OCI-LY1 (cell line): ENCODE results near the gene NKD1.

Source experiments
- H2AFZ ChIP-seq: fragments of 200-600 bp; sonication (generic), shearing (Covaris generic); 2 replicates; pipeline ENCODE4 v1.6.0; 2014; ENCODE audit warnings: antibody characterized with exemption, mild to moderate bottlenecking, low read length
- H3F3A ChIP-seq: fragments of 200-600 bp; sonication (generic), shearing (Covaris generic); 2 replicates; pipeline ENCODE4 v1.6.0; 2014; ENCODE audit warnings: mild to moderate bottlenecking, antibody characterized with exemption, low read length, moderate library complexity; ENCODE audit not compliant: insufficient read depth
- H3K27ac ChIP-seq: fragments of 200-600 bp; sonication (generic); 2 replicates; pipeline ENCODE4 v1.5.1; 2014; ENCODE audit warnings: low read length, mixed run types, mild to moderate bottlenecking, low read depth; ENCODE audit not compliant: poor library complexity, severe bottlenecking
- H3K27me3 ChIP-seq: fragments of 200-600 bp; sonication (generic); 2 replicates; pipeline ENCODE4 v1.6.0; 2014; ENCODE audit warnings: antibody characterized with exemption, mild to moderate bottlenecking, low read length, moderate library complexity; ENCODE audit not compliant: insufficient read depth
- H3K36me3 ChIP-seq: fragments of 200-600 bp; sonication (generic); 2 replicates; pipeline ENCODE4 v1.6.1; 2014; ENCODE audit warnings: mild to moderate bottlenecking, antibody characterized with exemption, low read length, moderate library complexity, mixed read lengths; ENCODE audit not compliant: insufficient read depth
- H3K4me1 ChIP-seq: fragments of 200-600 bp; sonication (generic); 2 replicates; pipeline ENCODE4 v1.5.1; 2014; ENCODE audit warnings: mild to moderate bottlenecking, low read length, moderate library complexity; ENCODE audit not compliant: insufficient read depth, severe bottlenecking
- H3K4me2 ChIP-seq: fragments of 200-600 bp; sonication (generic), shearing (Covaris generic); 2 replicates; pipeline ENCODE4 v1.6.1; 2014; ENCODE audit warnings: low read length
- H3K4me3 ChIP-seq: fragments of 200-600 bp; sonication (generic); 2 replicates; pipeline ENCODE4 v1.5.1; 2014; ENCODE audit warnings: low read length, low read depth, mild to moderate bottlenecking, mixed read lengths; ENCODE audit not compliant: poor library complexity, severe bottlenecking
- H3K79me2 ChIP-seq: fragments of 200-600 bp; shearing (Covaris generic); 2 replicates; pipeline ENCODE4 v1.6.1; 2016; ENCODE audit warnings: mixed run types, low read length, mixed read lengths; ENCODE audit not compliant: insufficient read depth
- H3K9ac ChIP-seq: fragments of 200-600 bp; sonication (generic), shearing (Covaris generic); 2 replicates; pipeline ENCODE4 v1.6.1; 2014; ENCODE audit warnings: mild to moderate bottlenecking, low read length, mixed read lengths
- H3K9me2 ChIP-seq: fragments of 200-600 bp; sonication (generic), shearing (Covaris generic); 2 replicates; pipeline ENCODE4 v1.6.1; 2014; ENCODE audit warnings: low read depth, mild to moderate bottlenecking, low read length, mixed read lengths
- H3K9me3 ChIP-seq: fragments of 200-600 bp; shearing (Covaris generic); 2 replicates; pipeline ENCODE4 v1.6.1; 2014; ENCODE audit warnings: low read length, mixed read lengths
- H4K20me1 ChIP-seq: fragments of 200-600 bp; sonication (generic), shearing (Covaris generic); 2 replicates; pipeline ENCODE4 v1.6.0; 2016; ENCODE audit warnings: mild to moderate bottlenecking, low read length; ENCODE audit not compliant: insufficient read depth
- EZH2 ChIP-seq: fragments of 200-600 bp; sonication (generic), shearing (Covaris generic); IDR thresholded peaks from 2 replicates; pipeline ENCODE4 v1.8.0; 2017; ENCODE audit warnings: borderline replicate concordance, mixed run types, mild to moderate bottlenecking, antibody characterized with exemption, low read length, moderate library complexity, mixed read lengths
- TF ChIP-seq, protein P1 (sequence below): fragments of 200-600 bp; sonication (generic), shearing (Covaris generic); IDR thresholded peaks from 2 replicates; pipeline ENCODE4 v1.5.1; 2017; ENCODE audit warnings: mild to moderate bottlenecking, antibody characterized with exemption, low read length, moderate library complexity, mixed read lengths

NKD1 gene

DNA sequence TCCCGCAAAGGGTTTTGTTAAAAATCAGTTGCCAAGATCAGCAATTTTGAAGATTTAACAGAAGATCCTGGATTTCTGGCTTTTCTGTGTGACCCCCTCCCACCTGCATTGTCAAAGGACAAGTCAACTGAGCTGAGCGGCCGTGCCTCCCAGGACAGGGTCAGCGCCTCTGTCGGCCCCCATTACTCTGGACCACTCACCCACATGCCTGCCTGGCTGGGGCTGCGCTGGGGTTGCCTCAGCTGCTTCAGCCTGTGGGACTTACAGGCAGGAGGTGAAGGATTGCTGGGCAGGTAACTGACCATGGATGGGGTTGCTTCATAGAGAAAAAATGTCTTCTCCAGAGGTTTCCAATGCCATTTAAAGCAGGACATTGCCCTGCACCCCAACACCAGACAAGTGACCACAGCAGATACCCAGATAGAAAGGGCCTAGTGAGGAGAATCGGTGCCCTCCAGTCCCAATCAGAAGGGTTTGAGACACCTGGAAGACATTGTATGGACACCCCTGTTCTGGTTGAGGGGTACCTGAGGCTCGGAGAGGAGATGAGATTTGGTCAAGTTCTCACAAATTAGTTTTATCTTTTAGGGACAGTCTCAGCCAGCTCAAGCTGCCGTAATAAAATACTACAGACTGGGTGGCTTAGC is 80.1 kb downstream of the NKD1 start:
- no peak for TF ChIP-seq EZH2
- TF ChIP-seq, protein P1, sequence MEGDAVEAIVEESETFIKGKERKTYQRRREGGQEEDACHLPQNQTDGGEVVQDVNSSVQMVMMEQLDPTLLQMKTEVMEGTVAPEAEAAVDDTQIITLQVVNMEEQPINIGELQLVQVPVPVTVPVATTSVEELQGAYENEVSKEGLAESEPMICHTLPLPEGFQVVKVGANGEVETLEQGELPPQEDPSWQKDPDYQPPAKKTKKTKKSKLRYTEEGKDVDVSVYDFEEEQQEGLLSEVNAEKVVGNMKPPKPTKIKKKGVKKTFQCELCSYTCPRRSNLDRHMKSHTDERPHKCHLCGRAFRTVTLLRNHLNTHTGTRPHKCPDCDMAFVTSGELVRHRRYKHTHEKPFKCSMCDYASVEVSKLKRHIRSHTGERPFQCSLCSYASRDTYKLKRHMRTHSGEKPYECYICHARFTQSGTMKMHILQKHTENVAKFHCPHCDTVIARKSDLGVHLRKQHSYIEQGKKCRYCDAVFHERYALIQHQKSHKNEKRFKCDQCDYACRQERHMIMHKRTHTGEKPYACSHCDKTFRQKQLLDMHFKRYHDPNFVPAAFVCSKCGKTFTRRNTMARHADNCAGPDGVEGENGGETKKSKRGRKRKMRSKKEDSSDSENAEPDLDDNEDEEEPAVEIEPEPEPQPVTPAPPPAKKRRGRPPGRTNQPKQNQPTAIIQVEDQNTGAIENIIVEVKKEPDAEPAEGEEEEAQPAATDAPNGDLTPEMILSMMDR, result no peak
- no peaks in the 10 kb centered on the region for H3F3A ChIP-seq
- no peaks in the 10 kb centered on the region for H3K79me2 ChIP-seq
- H3K4me2 ChIP-seq, result no peak overlapping the region
- no peak overlapping the region for H3K9ac ChIP-seq
- H3K4me1 ChIP-seq, result no peaks in the 10 kb centered on the region
- no peaks in the 10 kb centered on the region for H4K20me1 ChIP-seq
- no peak overlapping the region for H3K27ac ChIP-seq
- H3K9me3 ChIP-seq, result no peaks in the 10 kb centered on the region
- H3K36me3 ChIP-seq, result no peaks in the 10 kb centered on the region
- H3K4me3 ChIP-seq, result no peak overlapping the region
- no peak overlapping the region for H2AFZ ChIP-seq
- H3K27me3 ChIP-seq, result peaks cover 7% of the 10 kb centered on the region; the same call in 1 of the 2 replicates
- no peaks in the 10 kb centered on the region for H3K9me2 ChIP-seq

- TF ChIP-seq, protein P1, result no peak
- no peak for TF ChIP-seq EZH2
- H3K36me3 ChIP-seq, result no peaks in the 10 kb centered on the region
- H4K20me1 ChIP-seq, result no peaks in the 10 kb centered on the region
These were observed 81.1 kb downstream of the NKD1 start for GRCh38 chr16:50629334-50629733.

GRCh38 chr16:50630394-50631020 is 82.3 kb downstream of the NKD1 start:
- Histone ChIP-seq H4K20me1 (no peaks in the 10 kb centered on the region), H3K9me3 (no peaks in the 10 kb centered on the region), H3K9me2 (no peaks in the 10 kb centered on the region), H3K36me3 (no peaks in the 10 kb centered on the region), H2AFZ (no peak overlapping the region), H3K9ac (no peak overlapping the region), H3F3A (no peaks in the 10 kb centered on the region), H3K27ac (no peak overlapping the region), H3K27me3 (peaks cover 7% of the 10 kb centered on the region; the same call in 1 of the 2 replicates), H3K4me1 (no peaks in the 10 kb centered on the region), H3K79me2 (no peaks in the 10 kb centered on the region), H3K4me2 (no peak overlapping the region), H3K4me3 (no peak overlapping the region)
- TF ChIP-seq EZH2, result no peak

More at GRCh38 chr16:50629334-50629733, 81.1 kb downstream of the NKD1 start:
- H3K79me2 ChIP-seq, result no peaks in the 10 kb centered on the region
- H3K27me3 ChIP-seq, result peaks cover 7% of the 10 kb centered on the region; the same call in 1 of the 2 replicates
- no peak overlapping the region for H3K27ac ChIP-seq
- no peak overlapping the region for H3K4me2 ChIP-seq
- no peaks in the 10 kb centered on the region for H3K9me2 ChIP-seq
- H3F3A ChIP-seq, result no peaks in the 10 kb centered on the region
- no peaks in the 10 kb centered on the region for H3K9me3 ChIP-seq
- no peaks in the 10 kb centered on the region for H3K4me1 ChIP-seq
- H3K4me3 ChIP-seq, result no peak overlapping the region
- no peak overlapping the region for H3K9ac ChIP-seq
- no peak overlapping the region for H2AFZ ChIP-seq
